Cerebellar nuclear complex (tissue), 1 donor: Measurements from ENCODE around the gene NSMCE1.
"Not testable (repeated sequence)": the region's sequence is repeated elsewhere in the genome, so short reads cannot be mapped to it uniquely, and the experiment has no call there.

ENCODE experiments used
- DNase-seq, 2 experiments: peaks; one replicate each; lab custom pipeline; 2025; lab: John Stamatoyannopoulos, UW

Gene NSMCE1

DNA sequence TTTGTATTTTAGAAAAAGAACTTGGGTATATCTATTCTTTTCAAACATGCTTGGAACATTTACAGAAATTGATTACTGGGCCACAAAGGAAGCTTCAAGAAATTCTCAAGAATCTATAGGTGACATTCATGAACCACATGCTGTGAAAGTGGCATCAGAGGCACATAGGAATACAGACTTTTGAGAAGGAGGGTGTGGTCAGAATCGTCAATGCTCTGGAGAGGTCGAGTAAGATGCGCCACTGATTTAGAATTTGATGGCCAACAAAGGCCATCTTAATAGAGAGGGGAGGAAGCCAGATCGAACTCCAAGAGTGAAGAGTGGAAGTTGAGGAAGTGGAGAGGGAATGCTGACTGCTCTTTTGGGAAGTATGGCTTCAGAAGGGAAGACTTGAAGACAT is 3.5 kb upstream of the NSMCE1 start:
- DNase-seq, result no peak

GRCh38 chr16:27270349-27270748 is 1.8 kb upstream of the NSMCE1 start:
- no peak for DNase-seq

GRCh38 chr16:27269300-27270150 is 953 bp upstream of the NSMCE1 start:
- no peak for DNase-seq

GRCh38 chr16:27267037-27267677 is 1.4 kb downstream of the NSMCE1 start:
- no peak for DNase-seq

GRCh38 chr16:27265982-27266381 is 2.6 kb downstream of the NSMCE1 start:
- DNase-seq, result no peak

- DNase-seq, result no peak
Observed at GRCh38 chr16:27264151-27264550, 4.4 kb downstream of the NSMCE1 start.

- DNase-seq, result not testable (repeated sequence)
Observed at GRCh38 chr16:27262904-27263423, 5.6 kb downstream of the NSMCE1 start.

GRCh38 chr16:27259710-27260109 is 8.9 kb downstream of the NSMCE1 start:
- DNase-seq, result no peak

GRCh38 chr16:27258241-27258734 is 10.3 kb downstream of the NSMCE1 start:
- no peak for DNase-seq

DNA sequence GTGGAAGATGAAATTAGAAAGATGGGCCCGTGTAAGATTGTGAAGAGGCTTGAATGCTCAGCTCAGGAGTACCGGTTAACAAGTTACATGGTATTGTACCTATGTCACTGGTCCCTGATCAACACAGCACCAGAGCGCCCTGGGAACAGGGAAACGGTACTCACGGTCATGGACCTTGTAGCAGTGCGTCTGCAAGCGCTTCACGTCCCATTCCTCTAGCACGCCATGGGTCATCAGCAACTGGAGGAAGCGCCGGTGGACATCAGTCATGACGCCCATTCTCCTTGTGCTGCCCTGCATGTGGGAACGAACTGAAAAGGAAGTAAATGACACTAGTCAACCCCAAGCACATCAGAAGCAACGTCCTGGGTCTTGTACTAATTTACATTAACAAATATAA is 11.3 kb downstream of the NSMCE1 start:
- DNase-seq, result no peak

DNA sequence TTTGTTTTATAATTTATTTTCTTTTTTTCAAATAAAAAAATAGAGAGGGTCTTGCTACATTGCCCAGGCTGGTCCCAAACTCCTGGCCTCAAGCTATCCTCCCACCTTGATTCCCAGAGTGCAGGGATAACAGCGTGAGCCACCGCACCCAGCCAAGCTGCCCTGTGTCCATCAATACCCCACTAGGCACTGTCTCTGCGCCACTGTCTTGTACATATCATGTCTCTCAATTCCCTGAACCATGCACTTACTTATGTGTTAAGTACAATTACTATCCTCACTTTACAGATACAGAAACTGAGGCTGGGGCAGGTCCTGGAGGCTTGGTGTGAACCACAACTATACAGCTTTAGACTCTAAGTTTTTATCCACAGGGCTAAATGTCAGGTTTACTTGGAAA is 11.7 kb downstream of the NSMCE1 start:
- DNase-seq, result no peak

- no peak for DNase-seq
Observed at GRCh38 chr16:27254262-27254811, 14.2 kb downstream of the NSMCE1 start.

- no peak for DNase-seq
Observed at GRCh38 chr16:27253526-27253930, 15.0 kb downstream of the NSMCE1 start.

DNA sequence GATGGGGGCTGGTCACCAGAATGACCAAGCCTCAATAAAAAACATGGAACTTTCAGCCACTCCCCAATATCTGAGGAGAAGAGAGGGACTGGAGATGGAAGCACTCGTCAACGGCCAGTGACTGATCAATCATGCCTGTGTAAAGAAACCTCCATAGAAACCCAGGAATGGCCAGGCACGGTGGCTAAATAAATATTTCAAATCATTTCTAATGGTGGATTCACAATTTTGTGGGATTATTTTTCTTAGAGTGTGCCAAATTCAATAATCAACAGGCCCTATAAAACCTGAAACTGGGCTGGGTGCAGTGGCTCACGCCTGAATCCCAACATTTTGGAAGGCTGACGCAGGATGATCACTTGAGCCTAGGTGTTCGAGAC is 16.4 kb downstream of the NSMCE1 start:
- no peak for DNase-seq

GRCh38 chr16:27251541-27252205 is 16.9 kb downstream of the NSMCE1 start:
- no peak for DNase-seq

DNA sequence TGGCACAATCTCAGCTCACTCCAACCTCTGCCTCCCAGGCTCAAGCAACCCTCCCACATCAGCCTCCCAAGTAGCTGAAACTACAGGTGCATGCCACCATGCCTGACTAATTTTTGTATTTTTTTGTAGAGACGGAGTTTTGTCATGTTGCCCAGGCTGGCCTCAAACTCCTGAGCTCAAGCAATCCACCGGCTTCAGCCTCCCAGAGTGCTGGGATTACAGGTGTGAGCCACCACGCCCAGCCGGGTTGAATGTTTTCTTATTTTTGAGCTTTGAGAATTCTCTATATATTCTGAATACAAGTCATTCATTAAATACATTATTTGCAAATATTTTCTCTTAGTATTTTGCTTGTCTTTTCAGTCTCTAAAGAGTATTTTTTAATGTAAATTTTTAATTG is 19.7 kb downstream of the NSMCE1 start:
- not testable (repeated sequence) for DNase-seq

- DNase-seq, result no peak
Observed at GRCh38 chr16:27248036-27248435, 20.5 kb downstream of the NSMCE1 start.

- DNase-seq, result not testable (repeated sequence)
Observed at GRCh38 chr16:27247076-27247475, 21.5 kb downstream of the NSMCE1 start.

- no peak for DNase-seq
Observed at GRCh38 chr16:27246439-27246838, 22.1 kb downstream of the NSMCE1 start.

- DNase-seq, result peak; percentile 51 to 71
Observed at GRCh38 chr16:27245276-27246172, 23.0 kb downstream of the NSMCE1 start.

DNA sequence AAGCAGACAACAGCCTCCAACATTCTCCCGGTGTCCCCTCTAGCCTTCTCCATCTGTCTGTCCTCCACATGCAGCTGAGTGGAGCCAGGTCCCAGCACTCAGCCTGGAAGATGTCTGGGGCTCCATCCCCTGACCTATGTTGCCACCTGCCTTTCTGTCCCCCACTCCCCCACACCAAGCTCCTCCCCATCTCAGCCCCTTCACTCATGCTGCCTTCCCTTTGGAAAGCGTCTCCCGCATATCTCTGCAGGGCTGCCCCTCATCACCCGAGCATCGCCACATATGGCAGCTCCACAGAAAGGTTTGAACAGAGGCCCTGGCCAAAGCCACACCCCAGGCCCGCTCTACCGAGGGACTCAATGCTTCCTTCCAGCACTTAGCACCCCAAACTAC is 24.2 kb downstream of the NSMCE1 start:
- no peak for DNase-seq
